BLaER1 (cell line): ENCODE data around the gene MAPKAP1.

Experiments
- H3K27ac ChIP-seq: shearing (Covaris generic); formaldehyde crosslinking; 2 replicates; pipeline ENCODE4 v1.8.1; 2022
- H3K27me3 ChIP-seq: shearing (Covaris generic); formaldehyde crosslinking; 2 replicates; pipeline ENCODE4 v1.8.1; 2022
- H3K36me3 ChIP-seq: shearing (Covaris generic); formaldehyde crosslinking; 2 replicates; pipeline ENCODE4 v1.8.1; 2022
- H3K4me1 ChIP-seq: shearing (Covaris generic); formaldehyde crosslinking; 2 replicates; pipeline ENCODE4 v1.8.1; 2022
- H3K4me2 ChIP-seq: shearing (Covaris generic); formaldehyde crosslinking; 2 replicates; pipeline ENCODE4 v1.8.1; 2022
- H3K4me3 ChIP-seq: shearing (Covaris generic); formaldehyde crosslinking; 2 replicates; pipeline ENCODE4 v1.8.1; 2022
- H3K9ac ChIP-seq: shearing (Covaris generic); formaldehyde crosslinking; 2 replicates; pipeline ENCODE4 v1.8.1; 2022
- H3K9me3 ChIP-seq: shearing (Covaris generic); formaldehyde crosslinking; 2 replicates; pipeline ENCODE4 v1.8.1; 2022
- H4K20me1 ChIP-seq: shearing (Covaris generic); formaldehyde crosslinking; 2 replicates; pipeline ENCODE4 v1.8.1; 2022
- Cebpa-rat ChIP-seq: shearing (Covaris generic); IDR thresholded peaks from 2 replicates; pipeline ENCODE4 v1.8.1; 2022

Gene MAPKAP1

GRCh38 chr9:125549891-125550885 is 156.8 kb downstream of the MAPKAP1 start:
- H4K20me1 ChIP-seq: no peaks in the 10 kb centered on the region; the same call in 1 of the 2 replicates
- TF ChIP-seq Cebpa-rat: no peak
- H3K9ac ChIP-seq: no peak overlapping the region
- H3K9me3 ChIP-seq: no peaks in the 10 kb centered on the region
- no peaks in the 10 kb centered on the region for H3K27me3 ChIP-seq
- peaks cover 43% of the 10 kb centered on the region for H3K36me3 ChIP-seq
- no peaks in the 10 kb centered on the region for H3K4me1 ChIP-seq
- H3K4me2 ChIP-seq: no peak overlapping the region
- H3K27ac ChIP-seq: no peak overlapping the region
- no peak overlapping the region for H3K4me3 ChIP-seq

- no peak overlapping the region for H3K4me2 ChIP-seq
Observed at GRCh38 chr9:125549465-125549871, 157.5 kb downstream of the MAPKAP1 start.

GRCh38 chr9:125549039-125549438 is 158.0 kb downstream of the MAPKAP1 start:
- Histone ChIP-seq H3K4me2 (no peak overlapping the region), H3K9me3 (no peaks in the 10 kb centered on the region), H3K36me3 (peaks cover 38% of the 10 kb centered on the region), H3K27me3 (no peaks in the 10 kb centered on the region), H3K27ac (no peak overlapping the region), H4K20me1 (no peaks in the 10 kb centered on the region; the same call in 1 of the 2 replicates), H3K4me3 (no peak overlapping the region), H3K4me1 (no peaks in the 10 kb centered on the region), H3K9ac (no peak overlapping the region)
- TF ChIP-seq Cebpa-rat: no peak

More at GRCh38 chr9:125549465-125549871, 157.5 kb downstream of the MAPKAP1 start:
- Histone ChIP-seq H3K9me3 (no peaks in the 10 kb centered on the region), H3K27me3 (no peaks in the 10 kb centered on the region), H3K36me3 (peaks cover 42% of the 10 kb centered on the region), H3K9ac (no peak overlapping the region), H4K20me1 (no peaks in the 10 kb centered on the region; the same call in 1 of the 2 replicates), H3K4me1 (no peaks in the 10 kb centered on the region), H3K4me3 (no peak overlapping the region), H3K27ac (no peak overlapping the region)
- TF ChIP-seq Cebpa-rat: no peak

GRCh38 chr9:125548141-125548540 is 158.9 kb downstream of the MAPKAP1 start:
- H4K20me1 ChIP-seq: no peaks in the 10 kb centered on the region; the same call in 1 of the 2 replicates
- TF ChIP-seq Cebpa-rat: no peak
- H3K4me2 ChIP-seq: no peak overlapping the region
- no peak overlapping the region for H3K4me3 ChIP-seq
- H3K9ac ChIP-seq: no peak overlapping the region
- H3K4me1 ChIP-seq: no peaks in the 10 kb centered on the region
- no peak overlapping the region for H3K27ac ChIP-seq
- no peaks in the 10 kb centered on the region for H3K9me3 ChIP-seq
- peaks cover 37% of the 10 kb centered on the region for H3K36me3 ChIP-seq
- no peaks in the 10 kb centered on the region for H3K27me3 ChIP-seq

- no peak overlapping the region for H3K4me3 ChIP-seq
- H3K36me3 ChIP-seq: peaks cover 40% of the 10 kb centered on the region
- no peaks in the 10 kb centered on the region for H3K27me3 ChIP-seq
- no peak for TF ChIP-seq Cebpa-rat
- H3K4me1 ChIP-seq: no peaks in the 10 kb centered on the region
- no peak overlapping the region for H3K27ac ChIP-seq
- no peaks in the 10 kb centered on the region for H3K9me3 ChIP-seq
- H3K9ac ChIP-seq: no peak overlapping the region
- H3K4me2 ChIP-seq: no peak overlapping the region
- H4K20me1 ChIP-seq: no peaks in the 10 kb centered on the region; the same call in 1 of the 2 replicates
Observed at GRCh38 chr9:125547368-125547767, 159.6 kb downstream of the MAPKAP1 start.

GRCh38 chr9:125545845-125546244 is 161.2 kb downstream of the MAPKAP1 start:
- Histone ChIP-seq H3K27ac (no peak overlapping the region), H3K4me2 (no peak overlapping the region)

GRCh38 chr9:125544988-125545651 is 161.9 kb downstream of the MAPKAP1 start:
- H3K4me2 ChIP-seq: no peak overlapping the region

More at GRCh38 chr9:125545845-125546244, 161.2 kb downstream of the MAPKAP1 start:
- Histone ChIP-seq H3K36me3 (peaks cover 51% of the 10 kb centered on the region), H3K4me1 (no peaks in the 10 kb centered on the region), H3K27me3 (no peaks in the 10 kb centered on the region), H4K20me1 (no peaks in the 10 kb centered on the region; the same call in 1 of the 2 replicates), H3K9me3 (no peaks in the 10 kb centered on the region), H3K9ac (no peak overlapping the region), H3K4me3 (no peak overlapping the region)
- no peak for TF ChIP-seq Cebpa-rat

GRCh38 chr9:125544484-125544883 is 162.5 kb downstream of the MAPKAP1 start:
- Histone ChIP-seq H3K4me1 (no peaks in the 10 kb centered on the region), H3K9me3 (no peaks in the 10 kb centered on the region), H3K36me3 (peaks cover 46% of the 10 kb centered on the region), H3K27ac (no peak overlapping the region), H3K27me3 (no peaks in the 10 kb centered on the region), H3K4me2 (no peak overlapping the region), H3K9ac (no peak overlapping the region), H4K20me1 (no peaks in the 10 kb centered on the region; the same call in 1 of the 2 replicates), H3K4me3 (no peak overlapping the region)
- no peak for TF ChIP-seq Cebpa-rat

More at GRCh38 chr9:125544988-125545651, 161.9 kb downstream of the MAPKAP1 start:
- Histone ChIP-seq H3K27me3 (no peaks in the 10 kb centered on the region), H3K9ac (no peak overlapping the region), H3K36me3 (peaks cover 52% of the 10 kb centered on the region), H4K20me1 (no peaks in the 10 kb centered on the region; the same call in 1 of the 2 replicates), H3K27ac (no peak overlapping the region), H3K4me3 (no peak overlapping the region), H3K9me3 (no peaks in the 10 kb centered on the region), H3K4me1 (no peaks in the 10 kb centered on the region)
- TF ChIP-seq Cebpa-rat: no peak

- Histone ChIP-seq H3K4me2 (no peak overlapping the region), H3K4me3 (no peak overlapping the region), H3K4me1 (no peaks in the 10 kb centered on the region), H3K27ac (no peak overlapping the region), H3K9me3 (no peaks in the 10 kb centered on the region), H3K36me3 (peaks cover 43% of the 10 kb centered on the region), H3K9ac (no peak overlapping the region), H3K27me3 (no peaks in the 10 kb centered on the region), H4K20me1 (no peaks in the 10 kb centered on the region; the same call in 1 of the 2 replicates)
- TF ChIP-seq Cebpa-rat: no peak
Observed at GRCh38 chr9:125541840-125542243, 165.2 kb downstream of the MAPKAP1 start.
